ENCODE measurements around the gene FNDC3A.
"Not testable (repeated sequence)": the region's sequence is repeated elsewhere in the genome, so short reads cannot be mapped to it uniquely, and the experiment has no call there.

FNDC3A gene

GRCh38 chr13:48977286-48977625, 1.5 kb downstream of the FNDC3A start:
- DNase-seq (ENCODE audit: low spot score): no peak

- DNase-seq (ENCODE audit: low spot score): no peak
Measured at GRCh38 chr13:48977973-48978372, 2.3 kb downstream of the FNDC3A start.

GRCh38 chr13:48978942-48979601, 3.4 kb downstream of the FNDC3A start:
- DNase-seq (ENCODE audit: low spot score): no peak

GRCh38 chr13:48979892-48980291, 4.2 kb downstream of the FNDC3A start:
- DNase-seq (ENCODE audit: low spot score): peak; percentile 40

GRCh38 chr13:48983331-48983730, 7.6 kb downstream of the FNDC3A start:
- DNase-seq (ENCODE audit: low spot score): no peak

GRCh38 chr13:48985756-48986155, 10.0 kb downstream of the FNDC3A start:
- no peak for DNase-seq (ENCODE audit: low spot score)

- no peak for DNase-seq (ENCODE audit: low spot score)
Measured at GRCh38 chr13:48990900-48991299, 15.2 kb downstream of the FNDC3A start.

GRCh38 chr13:48993150-48993549, 17.4 kb downstream of the FNDC3A start:
- DNase-seq (ENCODE audit: low spot score): no peak

GRCh38 chr13:48994706-48995105, 19.0 kb downstream of the FNDC3A start:
- no peak for DNase-seq (ENCODE audit: low spot score)

- no peak for DNase-seq (ENCODE audit: low spot score)
Measured at GRCh38 chr13:48998641-48999292, 23.1 kb downstream of the FNDC3A start.

- no peak for DNase-seq (ENCODE audit: low spot score)
Measured at GRCh38 chr13:49000247-49000646, 24.5 kb downstream of the FNDC3A start.

GRCh38 chr13:49018986-49019635, 43.4 kb downstream of the FNDC3A start:
- DNase-seq (ENCODE audit: low spot score): not testable (repeated sequence)

- DNase-seq (ENCODE audit: low spot score): no peak
Measured at GRCh38 chr13:49020328-49020727, 44.6 kb downstream of the FNDC3A start.

- DNase-seq (ENCODE audit: low spot score): no peak
Measured at GRCh38 chr13:49020940-49021553, 45.3 kb downstream of the FNDC3A start.

GRCh38 chr13:49021953-49022352, 46.2 kb downstream of the FNDC3A start:
- DNase-seq (ENCODE audit: low spot score): no peak

GRCh38 chr13:49022472-49023144, 46.9 kb downstream of the FNDC3A start:
- DNase-seq (ENCODE audit: low spot score): no peak

- DNase-seq (ENCODE audit: low spot score): no peak
Measured at GRCh38 chr13:49023431-49023830, 47.7 kb downstream of the FNDC3A start.

GRCh38 chr13:49026851-49027250, 51.1 kb downstream of the FNDC3A start:
- DNase-seq (ENCODE audit: low spot score): no peak

GRCh38 chr13:49029570-49029969, 53.9 kb downstream of the FNDC3A start:
- DNase-seq (ENCODE audit: low spot score): no peak

GRCh38 chr13:49030213-49030612, 54.5 kb downstream of the FNDC3A start:
- DNase-seq (ENCODE audit: low spot score): no peak

- DNase-seq (ENCODE audit: low spot score): no peak
Measured at GRCh38 chr13:49040872-49041271, 65.2 kb downstream of the FNDC3A start.

GRCh38 chr13:49042476-49042875, 66.8 kb downstream of the FNDC3A start:
- DNase-seq (ENCODE audit: low spot score): no peak

GRCh38 chr13:49044008-49044407, 68.3 kb downstream of the FNDC3A start:
- no peak for DNase-seq (ENCODE audit: low spot score)
